Measurements from ENCODE around the gene FETUB.
"Not testable (repeated sequence)": the region's sequence is repeated elsewhere in the genome, so short reads cannot be mapped to it uniquely, and the experiment has no call there.

FETUB gene

DNA sequence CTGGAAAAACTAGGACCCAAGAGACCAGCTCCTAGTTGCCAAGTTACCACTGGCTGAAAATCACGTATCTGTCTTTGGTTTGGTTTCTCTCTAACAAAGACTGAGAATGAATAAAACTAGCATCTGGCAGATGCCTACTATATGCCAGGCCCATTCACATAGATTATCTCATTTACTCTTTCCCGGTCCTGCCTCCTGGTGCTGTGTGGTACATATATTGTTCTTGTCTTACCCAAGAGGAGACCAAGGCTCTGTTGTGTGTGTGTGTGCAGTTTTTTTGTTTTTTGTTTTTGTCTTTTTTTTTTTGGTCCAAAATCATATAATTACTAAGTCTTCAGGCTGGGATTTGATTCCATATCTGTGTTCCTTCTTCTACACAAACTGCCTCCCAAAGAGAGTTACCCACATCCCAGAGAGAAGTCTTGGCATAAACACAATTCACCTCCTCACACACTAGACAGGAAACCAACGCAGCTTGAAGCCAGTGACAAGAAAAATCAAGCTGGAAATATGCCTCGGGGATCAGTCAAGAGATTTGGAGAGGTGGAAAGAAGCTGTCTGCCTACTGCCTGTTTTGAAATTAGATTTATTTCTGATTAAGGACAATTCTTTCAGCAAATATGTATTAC is 26.4 kb upstream of the FETUB start:
- DNase-seq (ENCODE audit: low read depth) = no peak

DNA sequence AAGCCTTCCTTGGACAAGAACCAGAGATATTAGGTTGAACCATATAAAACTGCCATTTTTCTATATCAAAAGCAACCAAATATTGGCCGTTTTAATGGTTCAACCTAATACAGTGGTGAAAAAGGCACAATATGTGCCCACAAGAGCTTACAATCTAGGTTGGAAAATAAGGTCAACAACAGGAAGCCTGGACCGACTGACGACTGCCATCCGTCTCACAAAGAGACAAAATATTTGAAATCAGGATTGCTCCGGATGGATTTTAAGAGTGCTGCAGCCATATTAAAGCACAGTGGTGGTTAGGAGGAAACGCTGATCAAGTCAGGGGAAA is 26.0 kb upstream of the FETUB start:
- no peak for DNase-seq (ENCODE audit: low read depth)

DNA sequence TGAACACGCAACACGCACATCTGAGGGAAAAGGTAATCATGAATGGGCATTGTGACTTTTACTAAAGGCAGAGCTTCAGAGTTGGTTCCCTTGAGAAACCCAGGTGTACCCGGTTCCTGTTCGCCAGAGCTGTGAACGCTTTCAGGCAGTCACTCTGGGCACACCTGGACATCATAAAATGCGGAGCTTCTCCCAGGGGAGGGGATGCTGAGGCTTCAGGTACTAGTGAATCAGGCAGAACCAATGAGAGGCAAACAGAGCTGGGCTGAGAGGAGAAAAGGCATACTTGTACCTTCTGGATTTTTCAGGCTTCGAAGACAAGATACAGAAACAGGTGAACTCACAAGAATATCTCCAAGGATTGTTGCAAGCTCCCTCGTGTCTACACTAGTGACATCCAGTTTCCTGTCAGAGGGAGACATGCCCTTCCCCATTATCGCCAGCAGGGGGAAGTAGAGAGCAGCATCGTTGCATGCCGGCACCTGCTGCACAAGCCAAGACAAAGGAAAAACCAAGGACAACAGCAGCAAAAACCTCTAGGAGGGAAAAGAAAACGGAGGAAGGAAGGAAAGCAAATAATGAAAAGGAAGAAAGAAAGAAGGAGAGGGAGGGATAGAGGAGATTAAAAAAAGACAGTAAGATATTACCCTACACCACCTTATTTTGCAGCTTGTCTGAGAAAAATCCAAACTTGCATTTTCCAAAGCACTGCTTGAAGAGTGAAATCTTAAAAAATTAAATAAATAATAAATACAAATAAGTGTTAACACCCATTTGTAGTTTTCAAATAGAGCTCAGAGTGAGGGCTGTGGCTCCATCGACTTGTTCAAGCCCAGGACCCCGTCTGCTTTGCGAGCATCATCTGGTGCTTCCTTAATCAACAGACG is 25.4 kb upstream of the FETUB start:
- DNase-seq (ENCODE audit: low read depth) = peak; percentile 39

DNA sequence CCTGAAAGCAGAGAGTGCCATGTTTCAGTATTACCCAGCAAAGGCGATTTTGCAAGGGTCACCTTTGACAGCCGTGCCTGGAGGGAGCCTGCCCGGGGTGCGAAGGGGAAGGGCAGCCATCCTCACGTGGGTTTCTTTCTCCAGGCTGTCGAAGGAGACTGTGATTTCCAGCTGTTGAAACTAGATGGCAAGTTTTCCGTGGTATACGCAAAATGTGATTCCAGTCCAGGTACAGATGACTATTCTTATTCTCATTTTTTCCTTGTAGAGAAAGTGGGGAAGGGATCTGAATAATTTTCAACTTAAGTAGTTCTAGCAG is 23.9 kb upstream of the FETUB start:
- no peak for DNase-seq (ENCODE audit: low read depth)

DNA sequence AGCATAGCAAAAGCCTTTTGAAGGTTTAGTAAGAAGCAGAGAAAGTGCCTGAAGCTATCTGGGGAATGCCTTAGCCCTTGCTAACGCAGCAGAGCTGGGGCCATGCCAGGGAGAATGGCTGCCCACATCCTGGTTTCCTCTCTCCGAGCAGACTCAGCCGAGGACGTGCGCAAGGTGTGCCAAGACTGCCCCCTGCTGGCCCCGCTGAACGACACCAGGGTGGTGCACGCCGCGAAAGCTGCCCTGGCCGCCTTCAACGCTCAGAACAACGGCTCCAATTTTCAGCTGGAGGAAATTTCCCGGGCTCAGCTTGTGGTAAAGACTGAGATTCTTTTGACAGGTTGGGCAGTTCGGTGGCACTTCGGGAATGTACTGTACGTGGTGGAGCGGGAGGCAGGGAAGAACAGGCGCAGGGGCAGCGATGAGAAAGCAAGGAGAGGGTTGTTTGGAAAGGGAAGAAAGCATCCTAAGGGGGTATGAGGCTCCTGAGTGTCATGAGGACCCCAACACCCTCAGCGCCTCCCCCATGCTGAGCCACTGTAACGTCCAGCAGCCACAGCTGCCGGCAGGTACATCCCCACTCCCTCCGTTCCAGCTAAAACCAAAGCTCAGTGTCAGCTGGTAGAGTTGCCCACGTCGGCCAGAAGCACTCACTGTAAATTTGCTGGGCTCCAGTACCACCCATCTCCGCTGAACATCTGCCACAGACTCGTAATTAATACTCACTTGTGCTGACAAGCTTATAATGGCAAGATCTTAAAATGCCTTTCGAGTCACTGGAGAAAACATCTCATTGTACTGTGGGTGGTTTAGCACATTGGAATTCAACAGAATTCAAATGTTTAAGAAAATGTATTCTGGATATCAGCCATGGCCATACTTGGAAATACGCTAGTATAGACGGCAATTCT is 22.9 kb upstream of the FETUB start:
- peak; percentile 70 for DNase-seq (ENCODE audit: low read depth)

DNA sequence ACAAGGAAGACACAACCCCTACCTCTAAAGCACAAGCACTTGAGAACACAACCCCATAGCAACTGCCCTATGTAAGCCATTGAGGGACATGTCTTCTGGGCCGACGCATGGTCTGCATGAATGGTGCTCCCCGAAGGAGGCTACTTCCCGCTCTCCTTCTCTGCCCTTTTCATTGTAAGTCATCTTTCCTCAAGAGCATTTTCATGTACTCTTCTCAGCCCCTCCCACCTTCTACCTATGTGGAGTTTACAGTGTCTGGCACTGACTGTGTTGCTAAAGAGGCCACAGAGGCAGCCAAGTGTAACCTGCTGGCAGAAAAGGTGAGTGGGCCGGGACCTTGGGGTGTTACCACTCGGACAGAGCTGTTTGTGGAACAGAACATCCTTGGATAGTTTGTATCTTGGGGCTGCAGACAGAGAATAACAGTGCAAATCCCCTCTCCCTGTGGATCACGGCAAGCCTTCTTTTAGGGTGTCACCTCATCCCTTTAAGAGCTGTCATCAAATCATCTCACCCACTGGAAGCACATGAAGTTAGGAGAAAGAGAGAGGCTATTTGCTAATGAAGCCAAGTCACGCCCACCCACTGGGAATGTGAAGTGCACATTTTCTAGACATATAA is 21.8 kb upstream of the FETUB start:
- DNase-seq (ENCODE audit: low read depth) = no peak

DNA sequence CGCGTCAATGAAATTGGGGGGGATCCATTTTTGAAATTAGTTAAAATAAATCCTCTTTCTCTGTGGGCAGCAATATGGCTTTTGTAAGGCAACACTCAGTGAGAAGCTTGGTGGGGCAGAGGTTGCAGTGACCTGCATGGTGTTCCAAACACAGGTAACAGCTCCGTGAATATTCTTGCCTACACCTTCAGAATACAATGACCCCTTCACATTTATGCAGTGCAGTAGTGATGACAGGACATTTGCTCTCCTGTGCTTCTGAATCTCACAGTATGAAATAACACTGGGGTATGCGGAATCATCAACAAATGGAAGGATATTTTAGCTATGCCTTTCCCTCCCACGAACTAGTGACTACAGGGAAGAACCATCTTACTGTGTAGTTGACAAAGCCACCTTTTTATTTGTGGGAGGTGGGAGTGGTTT is 20.4 kb upstream of the FETUB start:
- DNase-seq (ENCODE audit: low read depth) = no peak

DNA sequence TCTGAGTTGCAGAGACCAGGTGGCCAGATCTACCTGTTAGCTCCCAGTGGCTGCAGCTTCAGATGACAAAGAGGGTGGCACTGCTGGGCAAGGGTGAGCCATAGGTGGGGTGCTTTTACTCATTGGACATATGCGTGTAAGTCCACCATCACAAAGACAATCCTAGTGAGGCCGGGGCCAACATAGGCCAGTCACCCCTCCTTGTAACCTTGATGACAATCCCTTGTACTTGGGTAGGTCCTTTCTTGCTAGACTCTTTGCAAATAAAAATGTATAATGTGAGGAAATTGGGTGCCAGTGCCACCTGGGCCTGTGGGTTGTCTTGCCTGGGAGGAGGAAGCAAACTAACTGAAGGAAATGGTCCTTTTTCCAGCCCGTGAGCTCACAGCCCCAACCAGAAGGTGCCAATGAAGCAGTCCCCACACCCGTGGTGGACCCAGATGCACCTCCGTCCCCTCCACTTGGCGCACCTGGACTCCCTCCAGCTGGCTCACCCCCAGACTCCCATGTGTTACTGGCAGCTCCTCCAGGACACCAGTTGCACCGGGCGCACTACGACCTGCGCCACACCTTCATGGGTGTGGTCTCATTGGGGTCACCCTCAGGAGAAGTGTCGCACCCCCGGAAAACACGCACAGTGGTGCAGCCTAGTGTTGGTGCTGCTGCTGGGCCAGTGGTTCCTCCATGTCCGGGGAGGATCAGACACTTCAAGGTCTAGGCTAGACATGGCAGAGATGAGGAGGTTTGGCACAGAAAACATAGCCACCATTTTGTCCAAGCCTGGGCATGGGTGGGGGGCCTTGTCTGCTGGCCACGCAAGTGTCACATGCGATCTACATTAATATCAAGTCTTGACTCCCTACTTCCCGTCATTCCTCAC is 19.7 kb upstream of the FETUB start:
- no peak for DNase-seq (ENCODE audit: low read depth)

DNA sequence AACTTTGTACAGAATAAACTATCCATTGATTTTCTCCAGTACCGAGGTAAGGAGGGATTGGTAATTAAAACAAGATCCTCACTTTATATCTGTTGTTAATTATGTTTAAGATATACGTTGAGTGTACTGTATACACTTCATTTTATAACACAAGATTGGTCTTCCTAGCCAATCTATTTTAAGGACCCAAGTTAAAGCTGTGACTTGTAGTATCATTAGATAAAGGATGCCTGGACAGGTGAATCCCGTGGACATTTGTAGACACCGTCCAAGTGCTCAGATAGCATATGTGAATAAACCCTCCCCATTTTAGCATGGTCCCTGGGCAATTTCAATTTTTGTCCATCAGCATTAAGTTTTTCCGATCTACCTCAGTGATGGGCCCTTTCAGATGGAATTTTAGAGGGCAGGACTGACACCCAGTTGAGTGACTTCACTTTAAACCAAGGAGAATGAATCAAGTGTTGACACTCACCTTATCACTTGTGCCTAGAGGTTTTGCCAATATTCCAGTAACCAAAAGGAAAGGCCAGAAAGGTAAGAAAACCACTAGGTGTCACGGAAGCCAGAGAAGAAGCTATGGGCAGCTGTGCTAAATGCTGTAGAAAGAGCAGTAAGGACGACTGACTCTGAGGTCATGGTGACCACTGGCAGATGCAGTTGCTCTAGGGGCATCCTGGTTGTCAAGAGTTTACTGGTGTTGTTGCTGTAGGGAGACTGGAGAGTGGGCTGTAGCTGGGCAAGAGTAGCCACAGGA is 18.1 kb upstream of the FETUB start:
- no peak for DNase-seq (ENCODE audit: low read depth)

DNA sequence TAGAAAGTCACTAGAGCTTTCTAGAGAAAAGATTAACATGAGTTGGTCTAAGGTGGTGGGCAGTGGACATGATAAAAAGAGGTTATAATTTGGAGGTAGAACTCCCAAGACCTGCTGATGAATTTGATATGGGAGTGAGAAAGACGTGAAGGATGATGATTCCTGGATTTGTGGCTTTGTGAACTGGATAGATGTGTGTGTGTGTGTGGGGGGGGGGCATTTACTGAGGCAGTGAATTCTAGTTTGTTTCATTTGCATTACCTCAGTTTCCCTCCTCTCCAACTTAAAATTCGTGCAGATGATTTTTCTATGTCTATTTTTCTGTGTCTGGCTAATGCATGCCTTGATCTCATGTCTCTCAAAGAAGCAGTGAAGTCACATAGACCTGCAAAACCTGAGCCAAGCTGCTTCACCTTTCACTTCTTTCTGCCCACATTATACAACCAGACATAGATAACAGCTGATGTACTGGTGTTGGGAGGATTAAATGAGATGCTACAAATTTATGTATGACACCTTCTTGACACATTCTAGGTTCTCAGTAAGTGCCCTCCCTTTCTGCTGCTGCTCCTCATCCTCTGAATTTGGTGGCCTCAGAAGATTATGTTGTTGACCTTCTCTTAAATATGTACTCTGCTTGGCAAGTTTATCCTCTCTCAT is 17.4 kb upstream of the FETUB start:
- no peak for DNase-seq (ENCODE audit: low read depth)

DNA sequence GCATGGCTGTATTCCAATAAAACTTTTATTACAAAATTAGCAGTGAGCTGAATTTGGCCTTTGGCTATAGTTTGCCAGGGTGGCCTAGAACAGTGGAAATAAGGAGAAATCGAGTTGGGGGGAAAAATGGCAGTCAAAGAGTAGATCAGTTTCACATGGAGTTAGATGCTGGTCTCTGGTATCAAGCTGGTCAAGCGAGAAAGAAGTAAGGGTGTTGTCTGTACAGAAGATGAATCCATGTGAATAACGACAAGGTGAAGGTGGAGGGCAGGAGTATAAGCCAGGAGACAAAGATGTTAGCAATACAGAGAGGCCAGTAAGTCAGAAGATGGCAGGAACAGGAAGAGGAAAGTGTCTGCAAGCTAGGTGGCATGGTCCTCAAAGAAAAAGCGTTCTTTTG is 15.6 kb upstream of the FETUB start:
- no peak for DNase-seq (ENCODE audit: low read depth)

DNA sequence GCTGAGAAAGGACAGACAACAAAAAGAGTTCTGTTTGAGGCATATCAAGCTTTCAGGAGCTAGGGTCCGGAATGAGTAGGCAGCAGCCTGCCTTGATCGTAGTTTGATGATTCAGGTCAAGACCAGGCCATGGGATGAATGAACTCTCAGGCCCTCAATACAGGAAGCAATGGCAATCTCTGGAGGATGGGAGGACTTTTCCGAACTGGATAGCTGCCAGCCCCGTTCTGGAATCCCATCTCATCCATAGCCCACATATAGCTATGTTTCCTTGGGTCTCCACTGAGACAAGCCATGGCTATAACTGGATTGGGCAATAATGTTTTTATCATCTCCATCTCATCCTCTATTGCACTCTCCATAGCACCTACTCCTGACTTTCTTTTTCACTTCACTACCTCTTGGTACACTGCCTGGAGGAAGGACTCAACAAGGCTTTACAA is 14.6 kb upstream of the FETUB start:
- no peak for DNase-seq (ENCODE audit: low read depth)

DNA sequence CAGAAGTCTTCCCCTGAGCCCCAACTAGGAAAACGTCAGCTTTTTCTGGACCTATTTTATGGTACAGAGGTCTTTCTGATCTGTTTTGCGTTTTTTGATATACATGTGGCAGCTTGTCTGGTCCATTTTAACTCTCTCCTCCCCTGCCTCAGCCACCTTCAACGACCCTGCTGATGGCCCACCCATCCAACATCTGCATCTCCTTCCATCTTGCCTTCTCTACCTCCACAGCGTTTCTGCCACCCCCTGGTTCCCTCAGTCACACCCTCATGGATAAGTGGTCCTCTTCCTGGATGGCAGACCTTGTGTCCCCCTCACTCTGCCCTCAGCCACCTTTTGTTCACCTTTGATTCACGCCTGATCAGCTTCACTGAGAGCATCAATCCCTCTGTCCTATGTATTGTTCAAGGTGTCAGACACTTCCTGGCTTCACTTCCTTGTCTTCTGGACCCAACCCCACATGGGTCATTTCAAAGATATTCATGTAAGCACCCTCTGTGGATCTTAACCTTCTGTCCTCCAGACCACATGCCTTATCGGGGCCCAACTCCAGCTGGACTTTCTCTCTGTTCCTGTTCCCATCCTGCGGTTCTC is 13.8 kb upstream of the FETUB start:
- DNase-seq (ENCODE audit: low read depth) = no peak

DNA sequence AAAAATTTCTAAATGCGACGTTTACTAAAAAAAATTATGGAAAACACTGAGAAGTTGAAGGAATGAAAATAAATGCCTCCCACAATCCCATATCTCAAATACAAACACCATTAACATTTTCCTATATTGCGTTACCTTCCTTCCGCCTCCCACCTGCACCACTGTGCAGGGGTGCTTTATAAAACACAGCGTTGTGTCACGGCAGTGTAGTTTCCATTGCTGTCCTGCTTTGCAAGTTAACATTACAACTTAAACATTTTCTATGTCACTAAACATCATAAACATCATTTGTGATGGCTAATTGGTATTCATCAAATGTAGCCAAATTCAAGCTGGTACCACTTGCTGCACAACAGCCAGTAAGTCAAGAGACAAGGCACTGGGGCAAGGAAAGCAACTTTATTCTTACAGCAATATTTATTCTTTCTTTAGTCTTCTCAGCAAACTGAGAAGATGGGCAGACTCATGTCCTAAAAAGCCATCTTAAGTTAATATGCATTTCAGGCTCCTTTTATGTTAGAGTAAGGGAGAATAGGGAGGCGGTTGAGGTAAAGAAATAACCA is 12.3 kb upstream of the FETUB start:
- no peak for DNase-seq (ENCODE audit: low read depth)

DNA sequence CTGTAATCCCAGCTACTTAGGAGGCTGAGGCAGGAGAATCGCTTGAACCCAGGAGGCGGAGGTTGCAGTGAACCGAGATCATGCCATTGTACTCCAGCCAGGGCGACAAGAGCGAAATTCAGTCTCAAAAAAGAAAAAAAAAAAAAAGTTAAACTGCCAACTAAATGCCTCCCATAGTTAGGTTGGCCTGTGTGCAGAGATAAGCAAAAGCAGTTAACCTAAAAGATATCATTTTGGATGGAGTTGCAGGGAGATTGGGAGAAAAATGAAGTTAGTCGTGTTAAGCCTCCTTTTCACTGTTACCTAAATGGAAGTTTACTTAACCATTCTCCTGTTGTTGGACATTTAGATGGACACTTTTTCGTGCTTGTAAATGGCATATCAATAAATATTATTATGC is 11.4 kb upstream of the FETUB start:
- no peak for DNase-seq (ENCODE audit: low read depth)

DNA sequence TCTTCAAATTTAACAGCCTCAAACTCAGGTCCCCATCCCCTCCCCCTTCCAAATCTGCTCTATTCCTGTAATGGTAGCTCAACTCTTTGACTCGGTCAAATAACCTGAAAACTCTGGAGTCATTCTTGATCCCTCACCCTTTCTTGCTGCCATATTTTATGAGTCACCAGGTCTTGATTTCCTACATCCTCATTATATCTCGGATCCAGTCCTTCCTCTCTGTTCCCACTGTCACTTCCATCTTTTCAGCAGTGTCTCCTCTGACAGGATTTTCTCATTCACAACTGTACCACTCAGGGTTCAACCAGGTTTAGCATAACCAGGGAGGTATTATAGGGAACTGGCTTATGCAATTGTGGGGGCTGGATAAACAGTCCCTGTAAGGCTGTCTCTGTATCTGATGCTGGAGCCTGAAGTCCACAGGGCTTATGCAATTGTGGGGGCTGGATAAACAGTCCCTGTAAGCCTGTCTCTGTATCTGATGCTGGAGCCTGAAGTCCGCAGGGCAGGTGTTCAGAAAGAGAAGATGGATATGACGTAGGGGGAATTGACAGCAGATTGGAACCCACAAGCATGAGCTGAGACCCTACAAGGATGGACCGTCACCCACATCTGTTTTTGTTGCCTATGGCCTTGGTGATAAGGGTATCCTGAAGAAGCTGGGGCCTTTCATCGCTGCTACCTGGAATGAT is 9.1 kb upstream of the FETUB start:
- no peak for DNase-seq (ENCODE audit: low read depth)

DNA sequence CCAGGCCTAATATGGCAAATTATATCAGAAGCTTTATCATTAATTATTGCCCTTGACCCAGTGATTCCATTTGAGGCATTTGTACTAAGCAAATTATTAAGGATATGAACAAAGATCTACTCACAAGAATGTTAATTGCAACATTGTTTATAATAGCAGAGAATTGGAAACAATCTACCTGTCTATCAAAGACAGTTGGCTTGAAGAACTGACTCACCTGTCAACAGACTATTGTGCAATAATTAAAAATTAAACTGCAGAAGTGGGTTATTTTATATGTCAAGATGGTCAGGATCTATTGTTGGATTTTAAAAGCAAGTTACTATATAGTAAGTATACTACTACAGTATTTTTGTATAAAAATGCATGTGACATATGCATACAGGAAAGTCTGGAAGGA is 6.7 kb upstream of the FETUB start:
- DNase-seq (ENCODE audit: low read depth) = no peak

DNA sequence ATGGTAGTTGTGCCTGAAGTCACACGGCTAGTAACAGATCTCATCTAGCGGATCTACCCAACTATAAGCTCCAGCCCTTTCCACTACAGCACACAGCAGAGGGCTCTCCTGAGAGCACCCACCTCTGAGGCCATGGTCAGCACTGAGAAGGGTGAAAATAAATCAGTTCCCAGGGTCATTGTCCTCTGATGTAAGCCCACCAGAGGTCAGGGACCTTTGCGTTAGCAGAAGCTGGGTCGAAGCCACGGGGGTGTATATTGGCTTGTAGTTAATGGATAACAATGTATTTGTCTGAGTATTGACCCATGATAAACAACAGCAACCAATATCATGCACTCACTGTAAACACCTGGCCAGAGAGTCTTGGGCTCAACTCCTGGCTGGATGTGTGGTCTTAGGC is 6.0 kb upstream of the FETUB start:
- not testable (repeated sequence) for DNase-seq (ENCODE audit: low read depth)

DNA sequence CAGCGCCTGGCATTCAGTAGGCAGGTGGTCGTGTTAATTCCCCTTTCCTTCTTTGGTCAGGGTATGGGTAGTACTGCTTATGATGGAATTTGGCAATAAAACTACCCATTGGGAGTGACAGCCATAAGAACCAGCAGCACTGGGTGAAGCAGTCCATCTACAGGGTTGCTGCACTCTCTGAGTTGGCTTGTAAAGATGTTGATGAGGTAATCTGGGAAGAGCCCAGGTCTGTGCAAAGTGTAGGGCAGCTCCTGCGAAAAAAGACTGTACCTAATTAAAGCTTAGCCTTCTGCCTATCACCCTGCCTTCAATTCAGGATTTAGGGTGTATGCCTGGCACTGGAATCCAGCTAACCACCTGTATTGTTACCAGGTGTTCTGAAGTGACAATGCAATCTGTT is 4.7 kb upstream of the FETUB start:
- no peak for DNase-seq (ENCODE audit: low read depth)

All from stimulated activated CD8-positive, alpha-beta memory T cell treated with anti-CD3 and anti-CD28 coated beads, Interleukin-15, amount 100 ng/mL, for 24 hours (primary cell).